ENCODE measurements around the gene ATXN2.
"Not testable (repeated sequence)": the region's sequence is repeated elsewhere in the genome, so short reads cannot be mapped to it uniquely, and the experiment has no call there.

Gene ATXN2, protein sequence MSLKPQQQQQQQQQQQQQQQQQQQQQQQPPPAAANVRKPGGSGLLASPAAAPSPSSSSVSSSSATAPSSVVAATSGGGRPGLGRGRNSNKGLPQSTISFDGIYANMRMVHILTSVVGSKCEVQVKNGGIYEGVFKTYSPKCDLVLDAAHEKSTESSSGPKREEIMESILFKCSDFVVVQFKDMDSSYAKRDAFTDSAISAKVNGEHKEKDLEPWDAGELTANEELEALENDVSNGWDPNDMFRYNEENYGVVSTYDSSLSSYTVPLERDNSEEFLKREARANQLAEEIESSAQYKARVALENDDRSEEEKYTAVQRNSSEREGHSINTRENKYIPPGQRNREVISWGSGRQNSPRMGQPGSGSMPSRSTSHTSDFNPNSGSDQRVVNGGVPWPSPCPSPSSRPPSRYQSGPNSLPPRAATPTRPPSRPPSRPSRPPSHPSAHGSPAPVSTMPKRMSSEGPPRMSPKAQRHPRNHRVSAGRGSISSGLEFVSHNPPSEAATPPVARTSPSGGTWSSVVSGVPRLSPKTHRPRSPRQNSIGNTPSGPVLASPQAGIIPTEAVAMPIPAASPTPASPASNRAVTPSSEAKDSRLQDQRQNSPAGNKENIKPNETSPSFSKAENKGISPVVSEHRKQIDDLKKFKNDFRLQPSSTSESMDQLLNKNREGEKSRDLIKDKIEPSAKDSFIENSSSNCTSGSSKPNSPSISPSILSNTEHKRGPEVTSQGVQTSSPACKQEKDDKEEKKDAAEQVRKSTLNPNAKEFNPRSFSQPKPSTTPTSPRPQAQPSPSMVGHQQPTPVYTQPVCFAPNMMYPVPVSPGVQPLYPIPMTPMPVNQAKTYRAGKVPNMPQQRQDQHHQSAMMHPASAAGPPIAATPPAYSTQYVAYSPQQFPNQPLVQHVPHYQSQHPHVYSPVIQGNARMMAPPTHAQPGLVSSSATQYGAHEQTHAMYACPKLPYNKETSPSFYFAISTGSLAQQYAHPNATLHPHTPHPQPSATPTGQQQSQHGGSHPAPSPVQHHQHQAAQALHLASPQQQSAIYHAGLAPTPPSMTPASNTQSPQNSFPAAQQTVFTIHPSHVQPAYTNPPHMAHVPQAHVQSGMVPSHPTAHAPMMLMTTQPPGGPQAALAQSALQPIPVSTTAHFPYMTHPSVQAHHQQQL

DNA sequence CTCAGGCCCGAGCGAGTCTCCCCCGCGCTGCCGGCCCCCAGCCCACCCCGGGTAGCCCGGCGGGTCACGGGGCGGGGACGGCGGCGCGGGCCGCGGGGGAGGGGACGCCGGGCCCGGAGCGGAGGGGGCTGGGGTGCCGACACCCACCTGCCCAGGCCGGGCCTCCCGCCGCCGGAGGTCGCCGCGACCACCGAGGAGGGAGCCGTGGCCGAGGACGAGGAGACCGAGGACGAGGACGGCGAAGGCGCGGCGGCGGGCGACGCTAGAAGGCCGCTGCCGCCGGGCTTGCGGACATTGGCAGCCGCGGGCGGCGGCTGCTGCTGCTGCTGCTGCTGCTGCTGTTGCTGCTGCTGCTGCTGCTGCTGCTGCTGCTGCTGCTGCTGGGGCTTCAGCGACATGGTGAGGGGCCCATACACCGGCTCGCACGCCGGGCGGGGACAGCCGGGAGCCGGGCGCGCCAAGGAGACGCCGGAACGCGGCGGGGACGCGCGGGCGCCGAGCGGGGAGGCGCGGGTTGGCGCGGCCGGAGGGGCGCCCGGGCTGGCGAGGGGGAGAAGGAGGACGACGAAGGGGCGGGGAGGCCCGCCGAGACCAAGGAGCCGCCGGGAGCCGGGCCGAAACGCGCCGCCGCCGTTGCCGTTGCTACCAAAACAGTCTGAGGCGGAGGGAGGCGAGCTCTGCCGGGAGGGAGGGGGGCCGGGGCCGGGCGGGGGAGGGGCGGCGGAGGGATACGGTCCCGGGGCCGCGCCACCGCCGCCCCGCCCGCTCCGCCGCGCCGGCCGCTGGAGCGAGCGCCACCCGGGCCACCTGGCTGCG is at the start of gene ATXN2:
TSS of gene ATXN2 (minus strand) at position 679 of the 816 bp plus-strand sequence. CDS start at position 398, 281 bp downstream.
- no peak for DNase-seq

DNA sequence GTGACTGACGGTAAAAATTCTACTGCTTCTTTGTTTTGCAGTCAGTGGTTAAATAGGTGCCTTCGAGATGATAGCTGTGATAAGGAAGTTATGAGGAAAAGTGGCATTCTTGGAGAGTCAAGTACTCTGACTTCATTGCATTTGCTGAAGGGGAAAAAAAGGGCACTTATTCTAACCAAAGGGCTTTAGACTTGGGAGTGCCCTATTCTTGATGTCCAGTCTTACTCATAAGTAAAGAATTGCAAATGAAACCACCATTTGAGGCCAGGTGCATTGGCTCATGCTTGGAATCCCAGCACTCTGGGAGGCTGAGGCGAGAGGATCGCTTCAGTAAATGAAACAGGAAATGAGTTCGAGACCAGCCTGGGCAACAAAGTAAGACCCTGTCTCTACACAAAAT is 46.3 kb upstream of the ATXN2 start:
- no peak for DNase-seq

DNA sequence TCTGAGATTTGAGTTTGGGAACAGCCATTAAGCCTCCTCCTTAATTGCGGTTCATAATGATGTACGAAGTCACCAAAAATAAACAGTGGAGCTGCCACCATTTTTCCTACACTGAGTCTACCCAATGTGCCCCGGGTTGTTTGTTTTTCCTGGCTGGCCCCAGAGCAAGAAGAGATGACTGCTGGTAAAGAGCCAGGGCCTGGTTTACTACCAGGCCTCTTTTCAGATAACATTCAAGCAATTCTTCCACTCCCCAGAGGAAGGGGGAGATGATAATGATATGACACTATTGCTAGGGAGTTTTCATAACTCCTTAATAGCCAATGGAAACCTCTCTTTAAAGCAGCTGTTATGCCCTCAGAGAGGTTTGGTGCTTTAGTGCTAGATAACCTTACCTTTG is 44.3 kb upstream of the ATXN2 start:
- no peak for DNase-seq

DNA sequence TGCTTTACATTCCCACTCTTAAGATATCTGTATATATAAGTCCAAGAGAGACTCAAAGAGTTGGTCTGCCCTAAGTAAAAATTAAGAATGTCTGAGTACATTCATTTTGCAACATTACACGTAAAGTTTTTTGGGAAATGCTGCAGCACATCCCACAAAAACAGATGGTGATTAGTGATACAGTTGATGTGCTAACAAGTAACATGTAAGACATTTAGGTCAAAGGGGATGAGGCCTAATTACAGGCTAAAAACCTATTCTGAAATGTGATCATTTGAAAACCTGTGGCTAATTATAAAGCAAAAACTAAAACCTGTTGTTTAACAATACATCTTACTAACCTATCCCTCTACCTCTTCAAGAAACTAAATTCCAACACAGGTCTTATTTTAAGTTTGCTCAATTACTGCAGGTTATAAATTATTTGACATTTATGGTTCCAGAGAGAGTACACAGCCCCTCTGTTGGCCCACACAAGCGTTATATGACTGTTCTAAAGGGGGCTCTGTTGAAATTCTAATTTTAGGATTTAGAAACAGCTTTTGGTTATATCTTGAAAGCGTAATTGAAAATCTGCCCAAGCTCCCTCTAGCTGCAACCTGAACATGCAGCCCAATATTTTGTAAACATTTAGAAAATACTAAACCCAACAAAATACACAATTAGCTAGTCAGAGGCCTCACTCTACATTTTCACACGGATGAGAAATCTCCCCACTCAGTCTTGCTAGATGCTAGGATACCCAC is 43.7 kb upstream of the ATXN2 start:
- no peak for DNase-seq

DNA sequence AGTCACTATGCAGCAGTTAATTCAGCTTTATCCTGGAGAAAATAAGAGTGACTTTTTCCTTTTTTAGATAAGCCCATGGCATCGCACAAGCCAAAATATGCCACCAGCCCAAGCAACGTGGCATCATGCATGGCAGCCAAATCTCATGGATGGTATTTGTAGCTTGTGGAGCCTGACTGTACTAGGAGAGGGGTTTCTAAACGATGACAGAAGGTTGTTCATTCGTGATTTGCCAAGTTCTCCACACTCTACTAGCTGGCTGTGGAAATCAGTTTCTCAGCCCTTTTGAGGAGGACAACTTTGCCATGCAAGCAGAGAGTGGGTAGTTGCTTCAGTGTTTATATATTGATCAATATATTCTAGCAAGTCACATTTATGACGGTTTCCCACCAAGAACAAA is 41.4 kb upstream of the ATXN2 start:
- no peak for DNase-seq

DNA sequence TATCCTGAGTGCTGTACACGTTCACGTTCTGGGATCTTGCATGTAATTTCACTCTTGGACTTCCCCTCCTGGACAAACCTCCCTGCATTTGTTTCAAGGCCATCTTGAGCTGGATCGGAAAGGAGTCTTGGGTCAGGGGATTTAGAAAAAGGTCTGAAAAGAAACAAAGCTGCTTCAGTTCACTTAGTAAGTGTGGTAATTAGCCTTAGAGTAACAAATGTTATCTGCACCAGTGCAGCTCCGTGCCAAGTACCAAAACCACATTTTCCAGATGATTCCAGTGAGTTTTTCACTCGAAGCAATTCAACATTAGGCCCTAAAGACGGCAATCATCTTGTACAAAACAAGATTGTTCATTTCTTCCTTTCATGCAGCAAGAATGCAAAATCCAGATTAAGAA is 39.4 kb upstream of the ATXN2 start:
- DNase-seq, result no peak

DNA sequence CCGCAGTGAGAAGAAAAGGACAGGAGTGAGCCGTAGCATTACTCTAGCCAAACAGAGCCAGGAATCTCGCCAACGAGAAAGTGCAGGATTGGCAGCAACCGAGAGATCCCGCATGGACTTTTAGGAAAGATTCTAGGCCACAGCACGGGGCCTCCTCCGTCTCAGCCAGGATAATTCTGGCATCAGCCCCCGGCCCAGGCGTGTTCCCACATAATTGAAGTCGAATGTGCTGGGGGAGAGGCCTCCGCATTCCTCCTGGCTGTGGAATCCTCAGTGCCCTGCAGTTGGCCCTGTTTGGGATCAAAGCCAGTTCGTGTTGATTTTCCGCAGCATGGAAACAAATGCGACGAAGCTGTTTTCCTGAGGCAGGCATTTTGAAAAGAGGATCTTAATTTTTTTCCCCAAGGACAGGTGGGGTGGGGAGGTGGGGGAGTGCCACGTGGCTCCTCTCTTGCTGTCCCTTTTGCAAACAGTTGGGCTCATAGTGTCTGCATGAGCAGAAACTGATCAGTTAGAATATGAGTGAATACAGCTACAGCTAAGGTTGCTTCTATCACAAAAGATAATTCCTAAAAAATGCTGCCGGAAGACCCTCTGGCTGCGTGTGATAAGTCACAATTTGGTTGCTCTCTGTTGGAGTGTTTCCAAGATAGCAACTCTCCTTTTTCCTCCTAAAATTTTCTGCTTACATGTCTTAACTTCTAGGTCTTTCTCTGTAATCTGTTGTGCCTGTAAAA is 37.3 kb upstream of the ATXN2 start:
- peak; percentile 6 for DNase-seq

DNA sequence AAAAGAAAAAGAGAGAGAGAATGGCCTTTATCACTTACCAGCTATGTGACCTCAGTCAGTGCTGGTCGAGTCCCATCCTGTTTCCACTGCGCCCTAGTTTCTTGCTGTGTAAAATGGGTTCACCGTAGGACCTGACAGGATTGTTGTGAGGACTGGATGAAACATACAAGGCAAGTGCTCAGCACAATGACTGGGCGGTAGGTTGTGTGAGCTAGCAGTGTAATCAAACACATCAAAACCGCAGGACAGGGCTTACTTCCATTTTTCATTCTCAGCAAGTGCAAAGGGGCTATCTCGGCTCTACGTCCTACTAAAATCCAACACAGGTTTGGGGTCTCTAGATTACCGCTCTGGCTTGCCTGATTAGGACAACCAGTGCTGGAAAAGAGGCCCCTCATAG is 36.4 kb upstream of the ATXN2 start:
- no peak for DNase-seq

DNA sequence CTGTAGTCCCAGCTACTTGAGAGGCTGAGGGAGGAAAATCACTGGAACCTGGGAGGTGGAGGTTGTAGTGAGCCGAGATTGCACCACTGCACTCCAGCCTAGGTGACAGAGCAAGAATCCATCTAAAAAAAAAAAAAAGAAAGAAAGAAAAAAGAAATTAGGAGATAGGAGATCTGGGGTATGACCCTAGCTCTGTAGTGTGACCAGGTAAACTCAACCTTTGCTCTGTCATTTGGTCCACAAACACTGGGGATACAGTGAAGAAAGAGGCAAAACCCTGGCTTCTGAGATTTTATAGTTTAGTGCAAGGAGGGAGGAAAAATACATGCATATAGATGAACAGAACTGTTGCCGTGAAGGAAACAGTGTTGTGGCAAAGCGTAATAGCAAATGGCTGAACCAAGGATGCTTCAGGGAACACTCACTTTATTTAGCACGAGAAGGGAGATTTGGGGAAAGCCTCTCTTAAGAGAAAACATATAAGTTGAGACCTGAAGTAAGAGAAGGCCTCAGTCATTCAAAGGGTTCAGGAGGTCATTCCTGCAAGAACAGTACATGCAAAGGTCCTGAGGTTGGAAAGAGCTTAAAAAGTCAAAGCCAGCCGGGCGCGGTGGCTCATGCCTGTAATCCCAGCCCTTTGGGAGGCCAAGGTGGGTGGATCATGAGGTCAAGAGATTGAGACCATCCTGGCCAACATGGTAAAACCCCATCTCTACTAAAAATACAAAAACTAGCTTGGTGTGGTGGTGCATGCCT is 29.6 kb upstream of the ATXN2 start:
- no peak for DNase-seq

DNA sequence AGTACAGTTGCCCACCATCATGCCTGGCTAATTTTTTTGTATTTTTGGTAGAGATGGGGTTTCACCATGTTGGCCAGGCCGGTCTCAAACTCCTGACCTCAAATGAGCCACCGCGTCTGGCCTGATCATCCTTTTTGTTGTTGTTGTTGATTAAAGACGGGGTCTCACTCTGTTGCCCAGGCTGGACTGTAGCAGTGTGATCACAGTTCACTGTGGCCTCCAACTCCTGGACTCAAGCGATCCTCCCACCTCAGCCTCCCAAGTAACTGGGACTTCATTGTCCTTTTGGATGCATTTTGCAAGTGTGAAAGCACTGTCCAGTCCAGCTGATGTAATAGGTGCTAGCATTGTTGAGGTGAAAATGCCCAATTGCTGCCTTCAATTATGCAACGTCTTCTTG is 27.1 kb upstream of the ATXN2 start:
- no peak for DNase-seq

DNA sequence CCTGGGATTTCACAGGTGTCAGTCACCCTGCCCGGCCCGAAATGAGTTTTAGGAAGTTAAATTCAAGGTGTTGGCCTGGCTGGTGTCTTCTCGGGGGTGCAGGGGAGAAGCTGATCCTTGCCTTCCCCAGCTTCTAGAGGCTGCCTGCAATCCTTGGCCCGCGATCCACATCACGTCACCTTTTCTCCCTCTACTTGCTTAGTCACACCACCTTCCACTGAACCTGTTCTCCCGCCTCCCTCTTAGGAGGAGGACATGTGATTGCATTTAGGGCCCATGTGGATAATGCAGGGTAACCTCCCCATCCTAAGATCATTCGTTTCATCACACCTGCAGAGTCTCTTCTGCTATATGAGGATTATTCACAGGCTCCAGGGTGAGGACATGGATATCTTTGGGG is 25.4 kb upstream of the ATXN2 start:
- DNase-seq, result no peak

DNA sequence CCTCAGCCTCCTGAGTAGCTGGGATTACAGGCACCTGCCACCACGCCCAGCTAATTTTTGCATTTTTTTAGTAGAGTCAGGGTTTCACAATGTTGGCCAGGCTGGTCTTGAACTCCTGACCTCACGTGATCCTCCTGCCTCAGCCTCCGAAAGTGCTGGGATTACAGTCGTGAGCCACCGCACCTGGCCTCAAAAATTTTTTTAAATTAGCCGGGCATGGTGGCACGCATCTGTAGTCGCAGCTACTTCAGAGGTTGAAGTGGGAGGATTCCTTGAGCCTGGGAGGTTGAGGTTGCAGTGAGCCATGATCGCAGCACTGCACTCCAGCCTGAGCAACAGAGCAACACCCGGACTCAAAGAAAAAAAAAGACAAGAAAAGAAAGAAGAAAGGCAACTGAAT is 18.7 kb upstream of the ATXN2 start:
- DNase-seq, result not testable (repeated sequence)

DNA sequence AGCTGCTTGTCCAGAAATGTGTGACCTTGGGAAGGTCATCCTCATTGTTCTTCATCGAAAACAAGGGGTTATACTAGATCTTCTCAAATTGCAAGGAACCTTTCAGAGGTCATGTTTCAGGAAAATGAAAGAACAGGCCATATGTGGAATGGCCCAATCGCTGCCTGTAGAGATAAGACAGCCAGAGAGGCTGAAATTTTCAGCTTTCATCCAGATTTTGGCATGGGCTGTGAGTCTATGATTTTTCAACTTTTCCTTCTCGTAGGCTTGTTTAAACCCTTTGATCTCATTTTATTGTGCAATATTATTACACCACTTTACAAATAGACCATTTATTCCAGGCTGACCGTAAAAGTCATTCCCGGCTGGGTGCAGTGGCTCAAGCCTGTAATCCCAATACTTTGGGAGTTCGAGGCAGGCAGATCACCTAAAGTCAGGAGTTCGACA is 17.1 kb upstream of the ATXN2 start:
- DNase-seq, result no peak

DNA sequence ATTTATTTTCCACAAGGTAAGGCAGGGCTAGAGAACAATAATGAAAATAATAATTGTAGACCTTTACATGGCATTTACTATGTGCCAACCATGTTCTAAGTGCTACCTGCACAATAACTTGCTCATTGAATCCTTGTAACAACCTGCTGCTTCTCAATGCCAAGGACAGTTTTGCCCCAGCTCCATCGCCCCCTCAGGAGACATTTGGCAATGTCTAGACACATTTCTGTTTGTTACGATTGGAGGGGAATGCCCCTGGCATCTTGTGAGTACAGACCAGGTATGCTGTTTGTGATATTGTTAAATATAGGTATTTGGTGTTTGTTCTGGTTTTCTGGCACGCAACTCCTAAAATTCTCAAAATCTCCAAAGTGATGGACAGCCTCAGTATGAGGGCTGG is 8.1 kb upstream of the ATXN2 start:
- DNase-seq, result no peak

DNA sequence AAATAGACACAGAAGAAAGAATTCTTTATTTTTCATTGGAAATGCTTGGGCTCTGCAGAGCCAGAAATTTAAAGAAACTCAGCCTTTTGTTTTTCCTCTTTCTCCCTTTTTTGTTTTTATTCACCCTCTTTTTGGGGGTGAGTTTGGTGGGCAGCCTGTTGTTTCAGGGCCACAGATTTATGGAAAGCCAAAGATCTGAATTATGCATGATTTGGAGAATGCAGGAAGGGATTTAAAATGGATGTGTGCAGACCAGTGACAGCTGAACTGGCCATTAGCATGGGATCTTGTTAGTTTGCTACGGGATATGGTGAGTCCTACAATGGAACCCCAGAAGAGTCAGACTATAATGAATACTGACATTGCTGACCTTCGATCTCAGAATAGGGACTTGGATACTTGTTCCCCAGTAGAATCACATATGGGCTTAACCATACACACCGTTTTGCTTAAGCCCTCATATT is 7.7 kb upstream of the ATXN2 start:
- no peak for DNase-seq

DNA sequence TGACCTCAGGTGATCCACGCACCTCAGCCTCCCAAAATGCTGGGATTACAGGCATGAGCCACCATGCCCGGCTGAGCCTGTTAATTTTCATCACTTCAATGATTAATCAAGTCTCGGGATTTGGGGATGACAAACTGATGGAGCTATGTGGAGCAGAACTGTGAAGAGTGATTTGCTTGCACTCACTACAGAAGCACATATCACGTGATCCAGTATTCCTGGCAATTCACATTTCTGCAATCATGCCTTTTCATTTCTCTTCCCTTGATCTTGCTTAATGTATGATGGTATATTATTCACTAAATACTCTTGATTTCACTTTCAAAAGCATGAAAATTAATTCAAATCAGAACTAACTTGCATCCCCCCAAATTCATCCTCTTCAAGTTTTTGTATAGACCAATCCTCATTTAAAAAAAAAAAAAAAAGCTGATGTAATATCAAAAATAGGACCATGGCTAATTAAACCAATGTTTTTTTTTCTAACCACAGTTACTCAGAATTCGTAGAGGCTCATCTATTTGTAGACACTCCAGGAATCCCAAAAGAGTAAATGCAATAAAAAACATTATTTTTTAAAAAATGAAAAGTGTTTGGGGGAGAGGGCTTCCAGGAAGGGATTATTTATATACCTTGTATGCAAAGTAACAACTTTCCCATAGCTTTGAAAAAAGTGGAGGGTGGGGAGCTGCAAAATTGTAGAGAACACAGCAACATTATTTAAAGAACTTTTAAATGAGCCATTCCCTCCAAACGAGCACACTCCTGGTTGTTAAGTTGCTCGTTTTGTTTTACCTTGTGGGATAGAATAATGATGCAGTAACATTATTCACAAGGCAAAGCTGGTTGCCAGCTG is 7.0 kb upstream of the ATXN2 start:
- DNase-seq, result no peak

DNA sequence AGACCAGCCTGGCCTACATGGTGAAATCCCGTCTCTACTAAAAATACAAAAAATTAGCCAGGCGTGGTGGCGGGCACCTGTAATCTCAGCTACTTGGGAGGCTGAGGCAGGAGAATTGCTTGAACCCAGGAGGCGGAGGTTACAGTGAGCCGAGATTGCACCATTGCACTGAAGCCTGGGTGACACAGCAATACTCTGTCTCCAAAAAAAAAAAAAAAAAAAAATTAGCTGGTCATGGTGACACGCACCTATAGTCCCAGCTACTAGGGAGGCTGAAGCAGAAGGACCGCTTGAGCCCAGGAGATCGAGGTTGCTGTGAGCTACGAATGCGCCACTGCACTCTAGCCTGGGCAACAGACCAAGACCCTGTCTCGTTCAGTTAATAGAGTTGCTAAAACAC is 3.7 kb upstream of the ATXN2 start:
- DNase-seq, result not testable (repeated sequence)

DNA sequence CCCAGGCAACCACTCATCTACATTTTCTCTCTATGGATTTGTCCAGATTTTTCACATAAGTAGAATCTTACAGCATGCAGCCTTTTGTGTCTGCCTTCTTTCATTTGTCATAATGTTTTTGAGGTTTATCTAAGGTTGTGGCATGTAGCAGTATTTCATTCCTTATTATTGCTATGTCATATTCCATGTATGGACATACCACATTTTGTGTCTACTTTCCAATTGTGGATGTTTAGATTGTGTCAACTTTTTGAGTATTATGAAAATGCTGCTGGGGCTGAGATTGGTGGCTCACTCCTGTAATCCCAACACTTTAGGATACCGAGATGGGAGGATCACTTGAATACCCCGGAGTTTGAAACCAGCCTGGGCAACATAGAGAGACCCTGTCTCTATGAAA is 3.2 kb upstream of the ATXN2 start:
- DNase-seq, result no peak

DNA sequence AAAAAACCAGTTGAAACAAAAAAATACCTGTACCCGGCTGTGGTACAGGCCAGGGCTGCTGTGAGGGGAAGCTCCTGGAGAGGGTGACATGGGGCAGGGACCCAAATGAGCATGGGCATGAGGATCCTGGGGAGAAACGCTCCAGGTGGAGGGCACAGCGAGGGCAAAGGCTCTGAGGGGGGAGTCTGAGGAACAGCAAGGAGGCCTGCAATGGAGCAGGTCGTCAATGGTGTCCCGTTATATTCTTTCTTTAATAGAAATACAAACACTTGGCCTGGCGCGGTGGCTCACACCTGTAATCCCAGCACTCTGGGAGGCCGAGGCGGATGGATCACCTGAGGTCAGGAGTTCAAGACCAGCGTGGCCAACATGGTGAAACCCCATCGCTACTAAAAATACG is 1.9 kb upstream of the ATXN2 start:
- not testable (repeated sequence) for DNase-seq

All from NCI-H1092 (cell line).